Stimulated activated naive B cell treated with anti-CD40 and anti-IgM and Interleukin-4, amounts not matched to agents 10 μg/mL and 1 μg/mL and 100 μg/mL, for 72 hours (primary cell): ENCODE measurements around the gene C3orf49.

Experiments used
- ATAC-seq, 2 donors: fragments of 150-1000 bp; cut with Tn5 transposase; replicated peaks; 2 replicates each; pipeline ENCODE4 v1.10.0; 2021; ENCODE audit warnings: moderate library complexity in 1 of 2
- DNase-seq: peaks from one replicate; pipeline ENCODE4 v3.0.0; 2021
- H3K27ac Mint-ChIP-seq: one replicate; pipeline ENCODE4 v1.8.0; 2022; ENCODE audit warnings: mild to moderate bottlenecking, mixed read lengths
- H3K27me3 Mint-ChIP-seq, 2 donors: one replicate each; pipeline ENCODE4 v1.8.0; 2022; ENCODE audit warnings: mixed read lengths in 2 of 2
- H3K36me3 Mint-ChIP-seq, 2 donors: one replicate each; pipeline ENCODE4 v1.8.0; 2022; ENCODE audit warnings: mixed read lengths in 2 of 2, mild to moderate bottlenecking in 1 of 2
- H3K4me1 Mint-ChIP-seq, 2 donors: one replicate each; pipeline ENCODE4 v1.8.0; 2022; ENCODE audit warnings: mixed read lengths in 2 of 2, mild to moderate bottlenecking in 1 of 2
- H3K4me3 Mint-ChIP-seq, 2 donors: one replicate each; pipeline ENCODE4 v1.8.0; 2022; ENCODE audit warnings: mild to moderate bottlenecking in 2 of 2, mixed read lengths in 2 of 2, moderate library complexity in 1 of 2
- H3K9me3 Mint-ChIP-seq, 2 donors: one replicate each; pipeline ENCODE4 v1.8.0; 2022; ENCODE audit warnings: mixed read lengths in 2 of 2, mild to moderate bottlenecking in 1 of 2

Gene C3orf49

GRCh38 chr3:63863150-63864007 lies 44.3 kb downstream of the C3orf49 start, which contains the start of the genes ATXN7 and THOC7:
Gene ATXN7 (plus strand): TSS chr3:63863867. CDS start chr3:63912599, 48,732 bp downstream.
Gene THOC7 (minus strand): TSS chr3:63863805. CDS start chr3:63863790, 15 bp downstream.
- DNase-seq (peak; percentile 70), ATAC-seq (peak; percentile 79 to 83)
- Mint-ChIP-seq H3K27me3 (no peaks in the 10 kb centered on the region), H3K4me3 (peak within 1 kb of the TSS; percentile 99), H3K9me3 (no peaks in the 10 kb centered on the region), H3K4me1 (peaks cover 33 to 54% of the 10 kb centered on the region in 2 donors), H3K36me3 (peaks cover 4 to 28% of the 10 kb centered on the region in 2 donors), H3K27ac (peak within 1 kb of the TSS; percentile 100)

- Mint-ChIP-seq H3K4me1 (peaks cover 31 to 56% of the 10 kb centered on the region in 2 donors), H3K9me3 (no peaks in the 10 kb centered on the region), H3K4me3 (peak overlapping the region; percentile 90 to 94), H3K27ac (peak overlapping the region; percentile 95), H3K36me3 (peaks cover 4 to 24% of the 10 kb centered on the region in 2 donors), H3K27me3 (no peaks in the 10 kb centered on the region)
- ATAC-seq (peak; percentile 59 to 70), DNase-seq (peak; percentile 38)
Observed at GRCh38 chr3:63864008-63864964, 45.2 kb downstream of the C3orf49 start.

- H3K9me3 Mint-ChIP-seq: no peaks in the 10 kb centered on the region
Observed at GRCh38 chr3:63864965-63865327, 45.8 kb downstream of the C3orf49 start.

GRCh38 chr3:63867225-63867624 lies 48.1 kb downstream of the C3orf49 start:
- DNase-seq (no peak), ATAC-seq (no peak)
- Mint-ChIP-seq H3K4me1 (peaks cover 27 to 43% of the 10 kb centered on the region in 2 donors), H3K4me3 (no peak overlapping the region), H3K27me3 (no peaks in the 10 kb centered on the region), H3K9me3 (no peaks in the 10 kb centered on the region), H3K27ac (no peak overlapping the region), H3K36me3 (peaks cover 6 to 26% of the 10 kb centered on the region in 2 donors)

More at GRCh38 chr3:63864965-63865327, 45.8 kb downstream of the C3orf49 start:
- no peaks in the 10 kb centered on the region for H3K27me3 Mint-ChIP-seq
- H3K4me1 Mint-ChIP-seq: peaks cover 30 to 56% of the 10 kb centered on the region in 2 donors
- peaks cover 4 to 23% of the 10 kb centered on the region in 2 donors for H3K36me3 Mint-ChIP-seq
- ATAC-seq (no peak), DNase-seq (no peak)
- H3K27ac Mint-ChIP-seq: peak overlapping the region; percentile 95
- peak overlapping the region; percentile 90 to 94 for H3K4me3 Mint-ChIP-seq

- Mint-ChIP-seq H3K4me3 (no peak overlapping the region), H3K4me1 (peaks cover 24 to 44% of the 10 kb centered on the region in 2 donors), H3K9me3 (no peaks in the 10 kb centered on the region), H3K27ac (no peak overlapping the region), H3K27me3 (no peaks in the 10 kb centered on the region), H3K36me3 (peaks cover 13% of the 10 kb centered on the region in 2 donors)
- DNase-seq (no peak), ATAC-seq (no peak)
Observed at GRCh38 chr3:63869940-63870614, 51.0 kb downstream of the C3orf49 start.

GRCh38 chr3:63870615-63871005 lies 51.5 kb downstream of the C3orf49 start:
- no peak for ATAC-seq
- Mint-ChIP-seq H3K27me3 (no peaks in the 10 kb centered on the region), H3K9me3 (no peaks in the 10 kb centered on the region), H3K36me3 (peaks cover 10 to 13% of the 10 kb centered on the region in 2 donors), H3K4me1 (peaks cover 24 to 45% of the 10 kb centered on the region in 2 donors), H3K27ac (no peak overlapping the region), H3K4me3 (no peak overlapping the region)
- DNase-seq: no peak

GRCh38 chr3:63872135-63872924 lies 53.2 kb downstream of the C3orf49 start:
- no peak for ATAC-seq
- Mint-ChIP-seq H3K27me3 (no peaks in the 10 kb centered on the region), H3K4me1 (peaks cover 26 to 53% of the 10 kb centered on the region in 2 donors), H3K9me3 (no peaks in the 10 kb centered on the region), H3K4me3 (no peak overlapping the region), H3K36me3 (peaks cover 5 to 11% of the 10 kb centered on the region in 2 donors), H3K27ac (no peak overlapping the region)
- no peak for DNase-seq

- Mint-ChIP-seq H3K27me3 (no peaks in the 10 kb centered on the region), H3K27ac (no peak overlapping the region), H3K36me3 (peaks cover 11 to 13% of the 10 kb centered on the region in 2 donors), H3K9me3 (no peaks in the 10 kb centered on the region), H3K4me3 (no peak overlapping the region), H3K4me1 (peaks cover 36 to 64% of the 10 kb centered on the region in 2 donors)
- no peak for DNase-seq
- no peak for ATAC-seq
Observed at GRCh38 chr3:63874769-63875168, 55.7 kb downstream of the C3orf49 start.

GRCh38 chr3:63875510-63875909 lies 56.4 kb downstream of the C3orf49 start:
- Mint-ChIP-seq H3K9me3 (no peaks in the 10 kb centered on the region), H3K4me3 (no peak overlapping the region), H3K4me1 (peaks cover 39 to 69% of the 10 kb centered on the region in 2 donors), H3K27ac (no peak overlapping the region), H3K36me3 (peaks cover 11 to 13% of the 10 kb centered on the region in 2 donors), H3K27me3 (no peaks in the 10 kb centered on the region)
- no peak for ATAC-seq
- no peak for DNase-seq

GRCh38 chr3:63876260-63876659 lies 57.2 kb downstream of the C3orf49 start:
- DNase-seq (no peak), ATAC-seq (no peak)
- Mint-ChIP-seq H3K4me3 (no peak overlapping the region), H3K4me1 (peaks cover 42 to 71% of the 10 kb centered on the region in 2 donors), H3K27me3 (no peaks in the 10 kb centered on the region), H3K27ac (no peak overlapping the region), H3K9me3 (no peaks in the 10 kb centered on the region), H3K36me3 (peaks cover 10 to 12% of the 10 kb centered on the region in 2 donors)

GRCh38 chr3:63877737-63878393 lies 58.8 kb downstream of the C3orf49 start:
- Mint-ChIP-seq H3K36me3 (peaks cover 11 to 12% of the 10 kb centered on the region in 2 donors), H3K27me3 (no peaks in the 10 kb centered on the region), H3K27ac (no peak overlapping the region), H3K9me3 (no peaks in the 10 kb centered on the region), H3K4me1 (peaks cover 42 to 79% of the 10 kb centered on the region in 2 donors), H3K4me3 (no peak overlapping the region)
- ATAC-seq (no peak), DNase-seq (no peak)

- peaks cover 42 to 81% of the 10 kb centered on the region in 2 donors for H3K4me1 Mint-ChIP-seq
- no peaks in the 10 kb centered on the region for H3K27me3 Mint-ChIP-seq
- H3K27ac Mint-ChIP-seq: peak overlapping the region; percentile 2
- DNase-seq (no peak), ATAC-seq (no peak)
- H3K4me3 Mint-ChIP-seq: no peak overlapping the region
- no peaks in the 10 kb centered on the region for H3K9me3 Mint-ChIP-seq
- H3K36me3 Mint-ChIP-seq: peaks cover 11% of the 10 kb centered on the region in 2 donors
Observed at GRCh38 chr3:63878394-63879060, 59.4 kb downstream of the C3orf49 start.
